KMS-11 (cell line): Measurements from ENCODE around the gene AKNA.

Source experiments
- H2AFZ ChIP-seq: fragments of 200-600 bp; sonication (generic); 2 replicates; pipeline ENCODE4 v1.6.1; 2016; ENCODE audit warnings: antibody characterized with exemption, mixed run types, low read depth
- H3K27ac ChIP-seq: fragments of 200-600 bp; sonication (generic); 2 replicates; pipeline ENCODE4 v1.6.1; 2016; ENCODE audit warnings: mild to moderate bottlenecking, mixed run types
- H3K27me3 ChIP-seq: fragments of 200-600 bp; sonication (generic); 2 replicates; pipeline ENCODE4 v1.6.1; 2017; ENCODE audit warnings: mild to moderate bottlenecking, low read depth, mixed run types, moderate library complexity; ENCODE audit not compliant: insufficient read depth
- H3K36me3 ChIP-seq: fragments of 200-600 bp; sonication (generic); 2 replicates; pipeline ENCODE4 v1.6.1; 2017; ENCODE audit warnings: mild to moderate bottlenecking, mixed run types; ENCODE audit not compliant: insufficient read depth
- H3K4me1 ChIP-seq: fragments of 200-600 bp; sonication (generic); 2 replicates; pipeline ENCODE4 v1.6.1; 2016; ENCODE audit warnings: mild to moderate bottlenecking, low read depth, mixed run types; ENCODE audit not compliant: poor library complexity, severe bottlenecking
- H3K4me2 ChIP-seq: fragments of 200-600 bp; sonication (generic); 2 replicates; pipeline ENCODE4 v1.7.0; 2016; ENCODE audit warnings: mild to moderate bottlenecking, mixed run types
- H3K4me3 ChIP-seq: fragments of 200-600 bp; sonication (generic); IDR thresholded peaks from 2 replicates; pipeline ENCODE4 v1.6.1; 2017; ENCODE audit warnings: low read depth, low read length, mixed read lengths; ENCODE audit not compliant: insufficient read depth
- H3K79me2 ChIP-seq: fragments of 200-600 bp; sonication (generic); 2 replicates; pipeline ENCODE4 v1.6.1; 2016; ENCODE audit warnings: low read depth, mixed run types; ENCODE audit not compliant: insufficient read depth
- H3K9ac ChIP-seq: fragments of 200-600 bp; sonication (generic); 2 replicates; pipeline ENCODE4 v1.6.1; 2016; ENCODE audit warnings: mild to moderate bottlenecking, mixed run types
- H4K20me1 ChIP-seq: fragments of 200-600 bp; sonication (generic); 2 replicates; pipeline ENCODE4 v1.6.1; 2016; ENCODE audit warnings: mild to moderate bottlenecking, mixed run types; ENCODE audit not compliant: insufficient read depth
- CTCF ChIP-seq: fragments of 200-600 bp; sonication (generic); conservative IDR thresholded peaks from 2 replicates; pipeline ENCODE4 v1.6.1; 2017; ENCODE audit warnings: low read depth, mild to moderate bottlenecking, antibody characterized with exemption, low read length, moderate library complexity, mixed read lengths

The AKNA gene

GRCh38 chr9:114315723-114316363 lies 71.9 kb downstream of the AKNA start:
- Histone ChIP-seq H3K36me3 (no peaks in the 10 kb centered on the region), H3K27ac (no peak overlapping the region)

GRCh38 chr9:114314881-114315722 lies 72.7 kb downstream of the AKNA start:
- Histone ChIP-seq H3K36me3 (no peaks in the 10 kb centered on the region), H3K79me2 (no peaks in the 10 kb centered on the region), H4K20me1 (no peaks in the 10 kb centered on the region), H3K27ac (no peak overlapping the region), H3K4me2 (no peak overlapping the region), H2AFZ (no peak overlapping the region), H3K4me1 (peaks cover 9% of the 10 kb centered on the region), H3K9ac (no peak overlapping the region), H3K27me3 (no peaks in the 10 kb centered on the region), H3K4me3 (no peak overlapping the region)
- no peak for TF ChIP-seq CTCF

More at GRCh38 chr9:114315723-114316363, 71.9 kb downstream of the AKNA start:
- Histone ChIP-seq H3K27me3 (no peaks in the 10 kb centered on the region), H2AFZ (no peak overlapping the region), H3K9ac (no peak overlapping the region), H3K79me2 (no peaks in the 10 kb centered on the region), H3K4me2 (no peak overlapping the region), H3K4me1 (peaks cover 9% of the 10 kb centered on the region), H3K4me3 (no peak overlapping the region), H4K20me1 (no peaks in the 10 kb centered on the region)
- no peak for TF ChIP-seq CTCF

- H4K20me1 ChIP-seq = no peaks in the 10 kb centered on the region
- no peak overlapping the region for H3K4me3 ChIP-seq
- no peaks in the 10 kb centered on the region for H3K79me2 ChIP-seq
- no peak overlapping the region for H3K4me2 ChIP-seq
- H3K9ac ChIP-seq = no peak overlapping the region
- no peak overlapping the region for H3K27ac ChIP-seq
- H3K27me3 ChIP-seq = no peaks in the 10 kb centered on the region
- no peaks in the 10 kb centered on the region for H3K36me3 ChIP-seq
- H2AFZ ChIP-seq = no peak overlapping the region
- no peak for TF ChIP-seq CTCF
- peaks cover 9% of the 10 kb centered on the region for H3K4me1 ChIP-seq
Observed at GRCh38 chr9:114314256-114314867, 73.4 kb downstream of the AKNA start.

- H3K27ac ChIP-seq = no peak overlapping the region
- no peaks in the 10 kb centered on the region for H3K27me3 ChIP-seq
- no peaks in the 10 kb centered on the region for H3K36me3 ChIP-seq
- H3K4me2 ChIP-seq = no peak overlapping the region
- H2AFZ ChIP-seq = no peak overlapping the region
- H3K4me3 ChIP-seq = no peak overlapping the region
- H3K79me2 ChIP-seq = no peaks in the 10 kb centered on the region
- TF ChIP-seq CTCF = no peak
- H4K20me1 ChIP-seq = no peaks in the 10 kb centered on the region
- H3K9ac ChIP-seq = no peak overlapping the region
- H3K4me1 ChIP-seq = peaks cover 8% of the 10 kb centered on the region
Observed at GRCh38 chr9:114313186-114313585, 74.6 kb downstream of the AKNA start.
